HEK293T (cell line): ENCODE measurements around the gene TMEM17.

Experiments used
- BHLHE40 ChIP-seq: fragments of 450-650 bp; IDR thresholded peaks from 2 replicates; pipeline ENCODE4 v1.6.1; 2016; ENCODE audit warnings: mild to moderate bottlenecking, moderate library complexity, borderline replicate concordance
- FOXM1 ChIP-seq: fragments of 450-650 bp; IDR thresholded peaks from 2 replicates; pipeline ENCODE4 v1.6.1; 2017; ENCODE audit warnings: mild to moderate bottlenecking, borderline replicate concordance
- NFRKB ChIP-seq: fragments of 450-650 bp; IDR thresholded peaks from 2 replicates; pipeline ENCODE4 v1.6.1; 2016; ENCODE audit warnings: mild to moderate bottlenecking, moderate library complexity
- SP1 ChIP-seq: fragments of 450-650 bp; IDR thresholded peaks from 2 replicates; pipeline ENCODE4 v1.6.1; 2017
- SUZ12 ChIP-seq: fragments of 450-650 bp; IDR thresholded peaks from 2 replicates; pipeline ENCODE4 v1.6.1; 2016; ENCODE audit warnings: mild to moderate bottlenecking
- TARDBP ChIP-seq: fragments of 450-650 bp; IDR thresholded peaks from 2 replicates; pipeline ENCODE4 v1.6.1; 2016
- ZNF384 ChIP-seq: fragments of 450-650 bp; IDR thresholded peaks from 2 replicates; pipeline ENCODE4 v1.6.1; 2016

- TF ChIP-seq FOXM1 (no peak), BHLHE40 (no peak), TARDBP (no peak), SUZ12 (no peak), ZNF384 (no peak), SP1 (no peak), NFRKB (no peak)
Measured at GRCh38 chr2:62506421-62506750, 391 bp upstream of the TMEM17 start.
